ENCODE data around the gene GRK4. TPM values are rescaled to one million over a fixed set of nuclear protein-coding genes. Genes with fewer than 3 reads are reported as not detected.

GRK4 gene
- total and polyA plus RNA-seq, 2 of the 4 experiments (the other 2 are of a cell fraction): 1.6 to 2.2 TPM

DNA sequence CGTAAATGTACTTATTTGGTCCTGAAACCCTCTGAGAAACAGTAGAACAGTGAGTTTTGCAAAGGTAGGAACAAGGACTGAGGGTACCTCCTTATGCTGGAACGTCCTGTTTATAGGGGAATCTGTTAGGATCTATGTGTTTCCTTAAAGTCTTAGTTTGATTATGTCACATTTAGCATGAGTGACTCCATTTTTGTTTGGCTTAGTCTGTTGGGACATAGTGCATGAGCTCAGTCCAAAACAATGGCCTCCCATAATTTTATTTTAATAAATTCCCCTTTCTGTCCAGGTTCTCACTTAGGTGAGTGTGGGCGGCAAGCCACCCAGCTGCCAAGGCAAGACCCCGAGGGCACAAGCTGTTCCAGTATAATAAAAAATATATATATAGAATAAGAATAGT, 83.3 kb downstream of the GRK4 start:
- H3K4me1 ChIP-seq (ENCODE audit: control insufficient read depth, insufficient read depth, low read length): peaks cover 2% of the 10 kb centered on the region; the same call in 1 of the 2 replicates
- no peak overlapping the region for H2BK120ac ChIP-seq (ENCODE audit: low read depth, low read length)
- H3K14ac ChIP-seq (replicated peaks; ENCODE audit: low read depth, low read length): no peak overlapping the region
- H3K56ac ChIP-seq (ENCODE audit: extremely low read depth, insufficient read depth, low read length): no peak overlapping the region
- no peaks in the 10 kb centered on the region for H3K36me3 ChIP-seq (ENCODE audit: control insufficient read depth, insufficient read depth, low read length)
- H2BK20ac ChIP-seq (ENCODE audit: low read depth, low read length): no peak overlapping the region
- DNase-seq (no peak), ATAC-seq (ENCODE audit: low read depth) (no peak)
- H4K91ac ChIP-seq (ENCODE audit: insufficient read depth, low read depth, low read length): no peak overlapping the region
- H2AK9ac ChIP-seq (replicated peaks; ENCODE audit: low read depth, low read length, poor library complexity): no peak overlapping the region
- no peaks in the 10 kb centered on the region for H3K9me1 ChIP-seq (ENCODE audit: insufficient read depth, low read length)
- H3K4me3 ChIP-seq (ENCODE audit: insufficient read depth, low read depth, low read length): no peak overlapping the region
- H2BK5ac ChIP-seq (ENCODE audit: low read depth, low read length, poor library complexity, severe bottlenecking): no peak overlapping the region
- no peak overlapping the region for H4K5ac ChIP-seq (ENCODE audit: low read depth, low read length)
- in situ Hi-C loops (cut with MboI; ENCODE audit: low sequenced_read_pairs): loop anchor here (25.0 kb wide), 1 partner anchor 284 kb away; the partner anchor contains the start of gene TNIP2
- H3K9me3 ChIP-seq (ENCODE audit: control insufficient read depth, insufficient read depth, low read length): no peaks in the 10 kb centered on the region
- no peak overlapping the region for H3K27ac ChIP-seq (ENCODE audit: insufficient read depth, low read length)
- H3K4me2 ChIP-seq (ENCODE audit: low read depth, low read length): no peak overlapping the region
- H3K4ac ChIP-seq (ENCODE audit: low read depth, low read length): no peak overlapping the region
- WGBS, 2 experiments (ENCODE audit: extremely low coverage in 2 of 2, insufficient read length in 1 of 2): no CpG with 5 or more reads among the region's 4 CpGs
- no peaks in the 10 kb centered on the region for H3K79me1 ChIP-seq (ENCODE audit: low read depth in 1 of 2, low read length in 2 of 2)
- no peaks in the 10 kb centered on the region for H4K20me1 ChIP-seq (ENCODE audit: insufficient read depth, low read length)
- H2BK15ac ChIP-seq (ENCODE audit: low read depth, low read length): no peak overlapping the region
- dilution Hi-C loops (cut with HindIII; ENCODE audit: low sequenced_read_pairs, unreplicated experiment): no loop called here
- intact Hi-C loops (cut with micrococcal nuclease): no loop called here
- H2AFZ ChIP-seq (replicated peaks; ENCODE audit: low read length, poor library complexity): no peak overlapping the region
- CTCF ChIA-PET: interaction anchor here (0.6 to 0.9 kb wide), 2 partner anchors 25 to 33 kb away, joined by 3 read pairs; no protein-coding TSS in a partner anchor
- TF ChIP-seq MAFK (IDR thresholded peaks at IDR 0.05; ENCODE audit: low read depth, low read length): no peak
- TF ChIP-seq POLR2A (IDR thresholded peaks at IDR 0.05; ENCODE audit: low read depth, low read length): no peak
- no peak overlapping the region for H3K18ac ChIP-seq (ENCODE audit: low read depth, low read length)
- peaks cover 9% of the 10 kb centered on the region for H3K27me3 ChIP-seq (ENCODE audit: control insufficient read depth, insufficient read depth, low read length)
- BruUV-seq (replicated peaks): no TSS peak
- no peak overlapping the region for H2AK5ac ChIP-seq (ENCODE audit: low read depth, low read length)
- POLR2A ChIA-PET (ENCODE audit: unreplicated experiment): no interaction called here
- no peak overlapping the region for H4K8ac ChIP-seq (ENCODE audit: low read depth in 2 of 2, low read length in 2 of 2)
- no peak overlapping the region for H3K23ac ChIP-seq (ENCODE audit: low read depth, low read length)
- H3K9ac ChIP-seq (ENCODE audit: low read depth, low read length): no peak overlapping the region
